ENCODE results near the gene BARX2. TPM values are rescaled to one million over a fixed set of nuclear protein-coding genes. Genes with fewer than 3 reads are reported as not detected.

BARX2 gene
- total and polyA plus RNA-seq, 2 experiments from 2014 or later: 0.32 to 0.36 TPM

DNA sequence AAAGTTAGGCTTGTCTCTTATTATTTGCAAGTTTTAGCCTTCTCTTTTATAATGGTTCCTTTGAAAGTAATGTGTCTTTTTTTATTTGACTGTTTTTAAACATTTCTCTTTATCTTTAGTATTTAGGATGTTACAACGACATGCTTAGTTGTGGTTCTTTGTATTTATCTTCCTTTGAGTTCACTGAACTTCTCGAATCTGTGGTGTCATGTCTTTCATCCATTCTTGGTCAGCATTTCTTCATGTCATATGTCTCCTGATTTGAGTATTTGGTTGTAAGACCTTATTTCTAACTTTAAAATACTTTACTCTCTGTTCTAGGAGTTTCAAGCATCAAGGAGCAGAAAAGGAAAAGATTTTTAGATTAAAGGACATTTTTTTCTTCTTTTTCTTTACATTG, 15.9 kb upstream of the BARX2 start:
- Histone ChIP-seq H3K9me3 (ENCODE audit: low read depth) (no peaks in the 10 kb centered on the region), H3K4me1 (ENCODE audit: low read depth) (no peaks in the 10 kb centered on the region), H3K27me3 (peaks cover 95% of the 10 kb centered on the region), H3K36me3 (no peaks in the 10 kb centered on the region), H3K4me3 (no peak overlapping the region), H3K27ac (no peak overlapping the region)
- TF ChIP-seq, protein P1, sequence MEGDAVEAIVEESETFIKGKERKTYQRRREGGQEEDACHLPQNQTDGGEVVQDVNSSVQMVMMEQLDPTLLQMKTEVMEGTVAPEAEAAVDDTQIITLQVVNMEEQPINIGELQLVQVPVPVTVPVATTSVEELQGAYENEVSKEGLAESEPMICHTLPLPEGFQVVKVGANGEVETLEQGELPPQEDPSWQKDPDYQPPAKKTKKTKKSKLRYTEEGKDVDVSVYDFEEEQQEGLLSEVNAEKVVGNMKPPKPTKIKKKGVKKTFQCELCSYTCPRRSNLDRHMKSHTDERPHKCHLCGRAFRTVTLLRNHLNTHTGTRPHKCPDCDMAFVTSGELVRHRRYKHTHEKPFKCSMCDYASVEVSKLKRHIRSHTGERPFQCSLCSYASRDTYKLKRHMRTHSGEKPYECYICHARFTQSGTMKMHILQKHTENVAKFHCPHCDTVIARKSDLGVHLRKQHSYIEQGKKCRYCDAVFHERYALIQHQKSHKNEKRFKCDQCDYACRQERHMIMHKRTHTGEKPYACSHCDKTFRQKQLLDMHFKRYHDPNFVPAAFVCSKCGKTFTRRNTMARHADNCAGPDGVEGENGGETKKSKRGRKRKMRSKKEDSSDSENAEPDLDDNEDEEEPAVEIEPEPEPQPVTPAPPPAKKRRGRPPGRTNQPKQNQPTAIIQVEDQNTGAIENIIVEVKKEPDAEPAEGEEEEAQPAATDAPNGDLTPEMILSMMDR (IDR thresholded peaks at IDR 0.05; ENCODE audit: low read depth, low read length): no peak
- no peak for DNase-seq (ENCODE audit: low read depth in 1 of 2, low spot score in 1 of 2)

DNA sequence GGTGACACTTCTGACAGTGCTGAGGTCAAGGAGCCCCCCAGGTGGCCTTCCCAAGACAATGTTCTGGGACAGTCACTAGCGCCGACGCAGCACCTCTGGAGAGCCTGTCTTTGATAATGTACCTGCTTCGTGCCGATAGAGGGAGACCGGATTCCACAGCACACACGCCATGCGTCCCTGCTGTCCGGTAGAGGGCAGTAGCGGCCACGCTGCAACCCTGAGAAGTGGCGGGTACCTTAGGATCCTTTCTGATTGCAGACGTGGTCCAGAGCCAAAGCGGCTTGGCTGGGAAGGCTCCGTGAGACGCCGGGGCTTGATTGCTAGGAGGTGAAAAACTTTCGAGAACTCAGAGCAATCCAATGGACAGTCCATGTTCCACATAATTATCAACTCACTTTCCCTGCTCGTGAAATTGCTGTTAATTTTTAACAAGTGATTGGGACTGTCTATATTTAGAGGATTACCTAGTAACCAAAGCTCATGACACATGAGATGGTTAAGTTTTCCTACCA, 11.4 kb upstream of the BARX2 start:
- Histone ChIP-seq H3K4me1 (ENCODE audit: low read depth) (peaks cover 9% of the 10 kb centered on the region), H3K27ac (no peak overlapping the region), H3K4me3 (no peak overlapping the region), H3K36me3 (no peaks in the 10 kb centered on the region), H3K27me3 (peaks cover 95% of the 10 kb centered on the region), H3K9me3 (ENCODE audit: low read depth) (no peaks in the 10 kb centered on the region)
- DNase-seq (ENCODE audit: low read depth in 1 of 2, low spot score in 1 of 2): peak; percentile 90 to 91
- TF ChIP-seq, protein P1 (IDR thresholded peaks at IDR 0.05; ENCODE audit: low read depth, low read length): peak; percentile 100

DNA sequence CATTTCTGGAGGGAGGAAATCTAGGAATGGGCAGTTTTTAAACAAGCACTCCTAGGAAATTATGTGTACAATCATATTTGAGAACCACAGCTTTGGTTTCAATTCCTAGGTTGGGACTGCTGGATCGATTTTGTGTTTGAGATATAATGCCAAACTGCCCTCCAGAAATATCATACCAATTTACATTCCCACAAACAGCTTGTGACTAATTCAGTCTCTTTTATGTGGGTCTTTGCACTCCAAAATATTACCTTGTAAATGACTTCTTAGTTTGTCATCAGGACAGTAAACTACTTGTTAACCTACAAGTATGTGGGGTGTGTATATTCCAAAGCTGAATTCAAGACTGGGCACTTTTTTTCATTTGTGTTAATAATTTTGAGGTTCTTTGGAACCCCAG, 9.8 kb upstream of the BARX2 start:
- Histone ChIP-seq H3K36me3 (no peaks in the 10 kb centered on the region), H3K4me1 (ENCODE audit: low read depth) (peaks cover 17% of the 10 kb centered on the region), H3K4me3 (no peak overlapping the region), H3K27me3 (peaks cover 95% of the 10 kb centered on the region), H3K9me3 (ENCODE audit: low read depth) (no peaks in the 10 kb centered on the region), H3K27ac (no peak overlapping the region)
- TF ChIP-seq, protein P1 (IDR thresholded peaks at IDR 0.05; ENCODE audit: low read depth, low read length): no peak
- DNase-seq (ENCODE audit: low read depth in 1 of 2, low spot score in 1 of 2): no peak

DNA sequence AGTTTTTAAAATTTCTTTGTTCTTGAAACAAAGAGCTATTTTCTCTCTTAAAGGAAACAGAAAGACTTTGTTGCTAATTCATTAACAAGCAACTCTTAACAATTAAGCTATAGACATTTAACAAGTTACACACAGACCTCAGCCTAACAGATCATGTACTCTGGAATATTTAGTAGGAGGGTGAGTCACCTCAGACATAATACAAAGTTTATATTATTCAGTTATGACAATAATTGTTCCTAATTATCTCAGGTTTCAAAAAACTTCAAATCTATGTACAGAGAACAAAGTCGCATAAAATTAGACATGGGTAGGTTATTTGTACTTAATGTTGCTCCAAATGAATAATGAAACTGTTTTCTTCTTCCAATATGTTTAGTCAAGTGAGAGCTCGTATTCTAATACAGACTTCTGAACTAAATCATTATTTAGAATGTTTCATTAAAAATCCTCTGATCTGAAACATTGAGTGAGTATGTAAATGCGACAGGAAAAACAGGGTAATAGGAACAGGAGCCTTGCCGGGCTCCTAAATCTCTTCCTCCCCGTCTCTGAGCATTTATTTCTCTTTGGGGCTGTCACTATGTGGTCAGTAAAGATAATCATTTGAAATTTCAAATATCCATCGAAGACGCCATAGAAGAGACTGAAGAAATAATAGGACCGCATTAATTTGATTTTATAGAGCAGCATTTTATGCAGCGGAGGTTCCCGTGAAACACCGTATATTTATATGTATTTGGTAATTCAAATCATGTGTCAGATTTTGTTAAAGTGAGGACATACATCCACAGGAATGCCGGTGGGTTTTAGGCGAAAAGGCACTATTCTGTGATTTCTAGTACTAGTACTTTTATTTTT, 8.7 kb upstream of the BARX2 start:
- Histone ChIP-seq H3K36me3 (no peaks in the 10 kb centered on the region), H3K4me1 (ENCODE audit: low read depth) (peaks cover 17% of the 10 kb centered on the region), H3K27ac (no peak overlapping the region), H3K9me3 (ENCODE audit: low read depth) (no peaks in the 10 kb centered on the region), H3K27me3 (peaks cover 95% of the 10 kb centered on the region), H3K4me3 (no peak overlapping the region)
- no peak for DNase-seq (ENCODE audit: low read depth in 1 of 2, low spot score in 1 of 2)
- TF ChIP-seq, protein P1 (IDR thresholded peaks at IDR 0.05; ENCODE audit: low read depth, low read length): no peak

DNA sequence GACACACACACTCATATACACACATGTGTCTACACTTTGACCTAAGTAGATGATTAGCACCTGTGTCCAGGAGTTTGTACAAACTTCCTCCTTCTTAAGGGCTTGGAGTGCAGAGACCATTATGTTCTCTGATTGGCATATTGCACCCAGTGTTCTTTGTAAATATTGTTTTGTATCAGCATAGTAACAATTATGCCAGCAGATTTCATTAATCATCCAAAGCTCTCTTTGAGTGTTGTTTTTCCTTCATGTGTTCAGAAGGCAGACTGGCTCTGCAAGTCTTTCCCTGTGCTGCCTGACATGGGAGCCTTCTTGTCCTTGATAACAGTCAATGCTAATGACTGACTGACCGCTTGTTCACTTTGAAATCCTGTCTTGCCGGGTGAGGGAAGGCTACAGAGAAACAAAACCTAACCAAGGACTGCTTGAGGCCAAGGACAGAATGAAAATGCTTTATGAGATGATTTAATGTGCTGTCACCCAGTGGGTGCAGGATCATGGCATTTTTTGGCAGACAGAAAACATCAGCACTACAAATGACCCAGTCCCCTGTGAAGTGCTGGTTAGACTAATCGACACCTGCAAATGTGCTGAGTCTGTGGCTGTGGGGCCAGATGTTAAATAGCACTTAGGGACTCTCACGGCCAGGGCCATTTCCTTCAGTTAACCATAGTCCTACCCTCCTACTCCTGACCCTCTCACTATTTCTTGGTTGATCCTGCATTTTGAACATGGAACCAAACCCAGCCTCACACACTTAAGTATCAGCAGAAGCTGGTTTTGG, 6.6 kb upstream of the BARX2 start:
- H3K4me3 ChIP-seq: no peak overlapping the region
- no peaks in the 10 kb centered on the region for H3K36me3 ChIP-seq
- peaks cover 95% of the 10 kb centered on the region for H3K27me3 ChIP-seq
- no peaks in the 10 kb centered on the region for H3K9me3 ChIP-seq (ENCODE audit: low read depth)
- peak in 1 of 2 donors; percentile 54 for DNase-seq (ENCODE audit: low read depth in 1 of 2, low spot score in 1 of 2)
- peaks cover 17% of the 10 kb centered on the region for H3K4me1 ChIP-seq (ENCODE audit: low read depth)
- TF ChIP-seq, protein P1 (IDR thresholded peaks at IDR 0.05; ENCODE audit: low read depth, low read length): no peak
- H3K27ac ChIP-seq: no peak overlapping the region

Measured in cardiac muscle cell (in vitro differentiated cells and primary cell).